SIG-M5 treated with dmso at 0.1 percent for 504 hours (cell line): Measurements from ENCODE around the gene PRSS33.

ENCODE experiments used
- DNase-seq: peaks from one replicate; lab custom pipeline; 2025; ENCODE audit not compliant: unreplicated experiment; lab: John Stamatoyannopoulos, UW

PRSS33 gene

GRCh38 chr16:2799859-2800226, 12.5 kb upstream of the PRSS33 start:
- DNase-seq, result peak; percentile 62

- DNase-seq, result no peak
These were observed 12.0 kb upstream of the PRSS33 start for GRCh38 chr16:2799205-2799858.

- no peak for DNase-seq
These were observed 11.4 kb upstream of the PRSS33 start for GRCh38 chr16:2798723-2799204.

- DNase-seq, result peak; percentile 64
These were observed 8.2 kb upstream of the PRSS33 start for GRCh38 chr16:2795395-2796143.

- DNase-seq, result no peak
These were observed 5.6 kb upstream of the PRSS33 start for GRCh38 chr16:2792940-2793339.

- no peak for DNase-seq
These were observed 3.8 kb upstream of the PRSS33 start for GRCh38 chr16:2791174-2791573.

GRCh38 chr16:2790631-2791030, 3.3 kb upstream of the PRSS33 start:
- no peak for DNase-seq

- no peak for DNase-seq
These were observed 601 bp upstream of the PRSS33 start for GRCh38 chr16:2787961-2788360.

GRCh38 chr16:2786826-2787151, 571 bp downstream of the PRSS33 start:
- no peak for DNase-seq

GRCh38 chr16:2786061-2786825, 1.1 kb downstream of the PRSS33 start:
- no peak for DNase-seq

GRCh38 chr16:2785101-2785991, 2.0 kb downstream of the PRSS33 start:
- no peak for DNase-seq

GRCh38 chr16:2784358-2785100, 2.8 kb downstream of the PRSS33 start:
- DNase-seq, result no peak

GRCh38 chr16:2783581-2784357, 3.6 kb downstream of the PRSS33 start:
- no peak for DNase-seq

GRCh38 chr16:2782583-2783351, 4.6 kb downstream of the PRSS33 start:
- DNase-seq, result no peak

GRCh38 chr16:2779978-2780898, 7.1 kb downstream of the PRSS33 start:
- no peak for DNase-seq

- no peak for DNase-seq
These were observed 8.0 kb downstream of the PRSS33 start for GRCh38 chr16:2779151-2779920.

- no peak for DNase-seq
These were observed 8.8 kb downstream of the PRSS33 start for GRCh38 chr16:2778630-2778958.
